HFF-Myc (cell line): ENCODE measurements around the gene TMEM151B.

Experiments
- DNase-seq: peaks from one replicate; pipeline ENCODE4 v3.0.0-alpha.2; 2011; ENCODE audit warnings: low read depth; ENCODE audit errors: extremely low read depth
- H3K4me3 ChIP-seq: replicated peaks from 2 replicates; pipeline ENCODE4 v1.5.1; 2011; ENCODE audit warnings: low read depth, mild to moderate bottlenecking, control low read depth, low read length
- TF ChIP-seq, protein P1 (sequence below): IDR thresholded peaks from 2 replicates; pipeline ENCODE4 v1.5.1; 2012; ENCODE audit warnings: mild to moderate bottlenecking, low read depth, low read length, control low read depth; ENCODE audit errors: missing control alignments

Gene TMEM151B

DNA sequence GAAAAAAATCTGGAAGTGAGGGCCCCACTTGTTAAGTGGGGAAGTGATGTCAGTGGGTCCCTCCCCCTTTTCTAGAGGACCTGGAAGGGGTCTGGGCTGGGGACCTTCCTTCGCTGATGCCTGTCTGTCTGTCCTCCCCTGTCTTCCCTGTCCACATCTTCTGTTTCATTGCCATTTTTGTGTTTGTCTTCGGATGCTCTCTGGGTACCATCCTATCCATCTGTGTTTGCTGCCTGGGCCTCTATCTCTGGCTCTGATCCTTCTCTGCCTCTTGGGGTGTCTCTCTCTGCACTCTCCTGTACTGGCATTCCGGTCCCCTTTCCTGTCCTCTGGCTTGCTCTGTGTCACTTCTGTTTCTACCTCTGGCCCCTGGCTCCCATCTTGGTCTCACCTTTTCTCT, 2.3 kb downstream of the TMEM151B start:
- DNase-seq = no peak
- H3K4me3 ChIP-seq = no peak overlapping the region
- TF ChIP-seq, protein P1, sequence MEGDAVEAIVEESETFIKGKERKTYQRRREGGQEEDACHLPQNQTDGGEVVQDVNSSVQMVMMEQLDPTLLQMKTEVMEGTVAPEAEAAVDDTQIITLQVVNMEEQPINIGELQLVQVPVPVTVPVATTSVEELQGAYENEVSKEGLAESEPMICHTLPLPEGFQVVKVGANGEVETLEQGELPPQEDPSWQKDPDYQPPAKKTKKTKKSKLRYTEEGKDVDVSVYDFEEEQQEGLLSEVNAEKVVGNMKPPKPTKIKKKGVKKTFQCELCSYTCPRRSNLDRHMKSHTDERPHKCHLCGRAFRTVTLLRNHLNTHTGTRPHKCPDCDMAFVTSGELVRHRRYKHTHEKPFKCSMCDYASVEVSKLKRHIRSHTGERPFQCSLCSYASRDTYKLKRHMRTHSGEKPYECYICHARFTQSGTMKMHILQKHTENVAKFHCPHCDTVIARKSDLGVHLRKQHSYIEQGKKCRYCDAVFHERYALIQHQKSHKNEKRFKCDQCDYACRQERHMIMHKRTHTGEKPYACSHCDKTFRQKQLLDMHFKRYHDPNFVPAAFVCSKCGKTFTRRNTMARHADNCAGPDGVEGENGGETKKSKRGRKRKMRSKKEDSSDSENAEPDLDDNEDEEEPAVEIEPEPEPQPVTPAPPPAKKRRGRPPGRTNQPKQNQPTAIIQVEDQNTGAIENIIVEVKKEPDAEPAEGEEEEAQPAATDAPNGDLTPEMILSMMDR = no peak

DNA sequence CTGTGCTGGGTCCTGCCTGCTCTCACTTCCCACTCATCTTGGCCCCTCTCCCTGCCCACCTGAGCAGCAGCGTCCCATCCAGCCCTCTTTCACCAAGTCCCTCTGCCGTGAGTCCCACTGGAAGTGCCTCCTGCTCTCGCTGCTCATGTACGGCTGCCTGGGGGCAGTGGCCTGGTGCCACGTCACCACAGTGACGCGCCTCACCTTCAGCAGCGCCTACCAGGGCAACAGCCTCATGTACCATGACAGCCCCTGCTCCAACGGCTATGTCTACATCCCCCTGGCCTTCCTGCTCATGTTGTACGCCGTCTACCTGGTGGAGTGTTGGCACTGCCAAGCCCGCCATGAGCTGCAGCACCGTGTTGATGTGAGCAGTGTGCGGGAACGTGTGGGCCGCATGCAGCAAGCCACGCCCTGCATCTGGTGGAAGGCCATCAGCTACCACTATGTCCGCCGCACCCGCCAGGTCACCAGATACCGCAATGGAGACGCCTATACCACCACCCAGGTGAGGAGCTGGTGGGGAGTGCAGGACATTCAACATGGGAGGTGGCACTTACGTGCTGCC, 2.8 kb downstream of the TMEM151B start:
- H3K4me3 ChIP-seq = no peak overlapping the region
- DNase-seq = no peak
- TF ChIP-seq, protein P1 = no peak

DNA sequence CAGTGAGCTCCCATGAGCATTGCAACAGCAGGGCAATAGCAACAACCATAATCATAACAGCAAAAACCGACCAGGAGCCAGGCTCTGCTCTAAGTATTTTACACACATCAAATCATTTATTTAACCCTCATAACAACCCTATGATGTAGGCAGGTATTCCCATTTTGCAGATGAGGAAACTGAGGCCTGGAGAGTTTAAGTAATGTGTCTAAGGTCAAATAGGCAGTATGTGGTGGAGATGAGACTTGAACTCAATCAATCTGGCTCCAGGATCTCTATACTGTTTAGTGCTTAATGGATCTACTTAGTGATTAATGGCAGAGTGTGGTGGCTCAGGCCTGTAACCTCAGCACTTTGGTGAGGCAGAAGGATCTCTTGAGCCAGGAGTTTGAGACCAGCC, 3.4 kb downstream of the TMEM151B start:
- H3K4me3 ChIP-seq = no peak overlapping the region
- DNase-seq = no peak

DNA sequence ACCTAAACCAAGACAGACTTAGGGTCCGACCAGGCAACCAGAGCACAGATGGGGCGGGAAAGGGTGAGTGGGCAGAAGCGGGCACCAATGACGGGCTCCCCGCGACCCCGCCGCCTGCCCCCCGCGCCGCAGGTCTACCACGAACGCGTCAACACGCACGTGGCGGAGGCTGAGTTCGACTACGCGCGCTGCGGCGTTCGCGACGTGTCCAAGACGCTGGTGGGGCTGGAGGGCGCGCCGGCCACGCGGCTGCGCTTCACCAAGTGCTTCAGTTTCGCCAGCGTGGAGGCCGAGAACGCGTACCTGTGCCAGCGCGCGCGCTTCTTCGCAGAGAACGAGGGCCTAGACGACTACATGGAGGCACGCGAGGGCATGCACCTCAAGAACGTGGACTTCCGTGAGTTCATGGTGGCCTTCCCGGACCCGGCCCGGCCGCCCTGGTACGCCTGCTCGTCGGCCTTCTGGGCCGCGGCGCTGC, 5.1 kb downstream of the TMEM151B start:
- TF ChIP-seq, protein P1 = no peak
- DNase-seq = no peak
- no peak overlapping the region for H3K4me3 ChIP-seq

More for the DNA sequence above, 3.4 kb downstream of the TMEM151B start:
- TF ChIP-seq, protein P1 = no peak

DNA sequence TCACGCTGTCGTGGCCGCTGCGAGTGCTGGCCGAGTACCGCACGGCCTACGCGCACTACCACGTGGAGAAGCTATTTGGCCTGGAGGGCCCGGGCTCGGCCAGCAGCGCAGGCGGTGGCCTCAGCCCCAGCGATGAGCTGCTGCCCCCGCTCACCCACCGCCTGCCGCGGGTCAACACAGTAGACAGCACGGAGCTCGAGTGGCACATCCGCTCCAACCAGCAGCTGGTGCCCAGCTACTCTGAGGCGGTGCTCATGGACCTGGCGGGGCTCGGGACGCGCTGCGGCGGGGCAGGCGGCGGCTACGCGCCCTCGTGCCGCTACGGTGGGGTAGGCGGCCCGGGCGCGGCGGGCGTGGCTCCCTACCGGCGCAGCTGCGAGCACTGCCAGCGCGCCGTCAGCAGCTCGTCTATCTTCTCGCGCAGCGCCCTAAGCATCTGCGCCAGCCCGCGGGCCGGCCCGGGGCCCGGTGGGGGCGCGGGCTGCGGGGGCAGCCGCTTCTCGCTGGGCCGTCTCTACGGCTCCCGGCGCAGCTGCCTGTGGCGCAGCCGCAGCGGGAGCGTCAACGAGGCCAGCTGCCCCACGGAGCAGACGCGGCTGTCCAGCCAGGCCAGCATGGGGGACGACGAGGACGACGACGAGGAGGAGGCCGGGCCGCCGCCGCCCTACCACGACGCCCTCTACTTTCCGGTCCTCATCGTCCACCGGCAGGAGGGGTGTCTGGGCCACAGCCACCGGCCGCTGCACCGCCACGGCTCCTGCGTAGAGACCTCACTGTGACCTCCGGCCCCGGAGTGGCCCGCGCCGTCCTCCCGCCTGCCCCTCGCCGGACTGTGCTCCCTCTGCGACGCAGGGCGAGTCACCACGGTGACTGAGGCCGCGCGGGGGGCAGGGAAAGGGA, 5.7 kb downstream of the TMEM151B start:
- TF ChIP-seq, protein P1 = no peak
- no peak overlapping the region for H3K4me3 ChIP-seq

DNA sequence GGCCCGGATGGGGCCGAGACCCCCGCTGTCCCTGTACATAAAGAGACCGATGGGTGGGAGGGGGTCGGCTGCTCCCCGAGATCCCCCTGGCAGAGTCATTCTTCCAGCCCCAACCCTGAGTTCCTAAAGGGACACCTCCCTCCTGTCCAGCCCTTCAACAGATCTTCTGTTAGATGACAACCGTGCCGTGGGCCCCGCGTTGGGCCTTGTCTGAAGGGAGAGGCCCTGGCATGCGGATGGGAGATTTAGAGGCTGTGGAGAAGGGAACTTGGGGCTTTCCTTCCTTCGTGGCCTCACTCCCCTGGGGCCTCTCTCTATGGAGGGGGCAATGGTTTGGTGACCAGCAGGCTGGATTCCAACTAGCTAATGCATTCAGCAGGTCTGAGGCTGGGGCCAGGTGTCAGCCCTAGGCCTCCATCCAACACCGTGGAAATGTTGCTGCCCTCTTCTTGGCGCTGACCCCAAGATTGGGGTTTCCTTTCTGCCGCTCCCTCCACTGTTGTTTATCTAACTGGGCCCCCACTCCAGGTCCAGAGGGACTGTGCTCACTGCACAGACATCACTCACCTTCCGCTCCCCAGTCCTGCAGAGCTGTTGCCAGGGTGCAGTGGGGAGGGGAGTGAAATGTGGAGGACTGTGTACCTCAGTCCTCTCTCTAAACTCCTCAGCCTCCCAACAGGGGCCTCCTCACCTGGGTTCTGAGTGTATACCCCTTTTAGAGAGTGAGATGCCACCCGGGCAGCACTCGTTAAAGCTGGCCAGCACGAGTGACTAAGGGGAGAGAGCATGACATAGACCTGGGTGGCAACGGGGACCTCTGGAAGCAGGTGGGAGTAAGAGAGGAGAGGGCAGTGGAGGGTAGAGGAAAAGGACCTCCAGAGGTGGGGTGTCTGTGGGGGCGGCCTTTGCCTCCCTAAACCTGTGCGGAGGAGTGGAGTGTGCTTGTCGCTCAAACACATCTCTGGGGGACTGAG, 6.7 kb downstream of the TMEM151B start:
- no peak for DNase-seq
- no peak overlapping the region for H3K4me3 ChIP-seq
- TF ChIP-seq, protein P1 = no peak

More for the DNA sequence above, 5.7 kb downstream of the TMEM151B start:
- no peak for DNase-seq
